HepG2 (cell line): ENCODE data around the gene GMPPA. TPM values are rescaled to one million over a fixed set of nuclear protein-coding genes. Genes with fewer than 3 reads are reported as not detected.

ENCODE experiments used
- ATRX ChIP-seq: sonication (generic); formaldehyde crosslinking; IDR thresholded peaks from 2 replicates; pipeline ENCODE4 v1.4.0; 2020; ENCODE audit warnings: missing genetic modification reagents, borderline replicate concordance
- BORCS8-MEF2B ChIP-seq: sonication (generic); formaldehyde crosslinking; IDR thresholded peaks from 2 replicates; pipeline ENCODE4 v1.8.0; 2022; ENCODE audit warnings: mild to moderate bottlenecking, missing genetic modification reagents
- GABPB1 ChIP-seq: IDR thresholded peaks from 2 replicates; pipeline ENCODE4 v1.6.1; 2016; ENCODE audit warnings: mild to moderate bottlenecking, missing genetic modification reagents, moderate library complexity, missing compliant biosample characterization
- KMT2B ChIP-seq: IDR thresholded peaks from 2 replicates; pipeline ENCODE4 v1.6.1; 2016; ENCODE audit warnings: missing genetic modification reagents, missing compliant biosample characterization
- NBN ChIP-seq: fragments of 450-650 bp; conservative IDR thresholded peaks from 2 replicates; pipeline ENCODE4 v1.6.1; 2017
- RBM22 ChIP-seq: fragments of 200-400 bp; formaldehyde crosslinking; optimal IDR thresholded peaks from 2 replicates; pipeline ENCODE3; 2017; ENCODE audit warnings: mild to moderate bottlenecking, low read length, moderate library complexity
- STAT5B ChIP-seq: sonication (generic); formaldehyde crosslinking; IDR thresholded peaks from 2 replicates; pipeline ENCODE4 v1.4.0; 2020; ENCODE audit warnings: missing genetic modification reagents
- XRCC5 ChIP-seq: fragments of 200-400 bp; formaldehyde crosslinking; optimal IDR thresholded peaks from 2 replicates; pipeline ENCODE3; 2017; ENCODE audit warnings: mild to moderate bottlenecking, low read length
- ZNF160 ChIP-seq: sonication (generic); formaldehyde crosslinking; IDR thresholded peaks from 2 replicates; pipeline ENCODE4 v1.8.0; 2022; ENCODE audit warnings: mild to moderate bottlenecking, inconsistent platforms, missing genetic modification reagents
- ZNF331 ChIP-seq: sonication (generic); formaldehyde crosslinking; IDR thresholded peaks from 2 replicates; pipeline ENCODE4 v1.4.0; 2020; ENCODE audit warnings: missing genetic modification reagents
- ZNF382 ChIP-seq: sonication (generic); formaldehyde crosslinking; IDR thresholded peaks from 2 replicates; pipeline ENCODE4 v1.5.0; 2020; ENCODE audit warnings: missing genetic modification reagents, mild to moderate bottlenecking, borderline replicate concordance
- polyA plus RNA-seq, 8 experiments: library from polyadenylated mRNA; depleted of rRNA in 3 of 8; stranded (reverse) in 7 of 8; unstranded in 1 of 8; fragments of >200 nt; fragmentation: Illumina TruSeq in 4 of 8; extraction: Trizol in 4 of 8; gene quantifications; 2 replicates each; pipeline versions ENCODE4 v1.2.1 to v1.2.3, GENCODE V29; 2011 to 2016; ENCODE audit warnings: low read depth in 4 of 8, missing spikeins in 1 of 8, mixed read lengths in 1 of 8; ENCODE audit not compliant: insufficient read depth in 1 of 8
- total RNA-seq, 5 experiments: library from RNA; depleted of rRNA; stranded (reverse); fragments of >200 nt; fragmentation: Illumina TruSeq; extraction: Trizol; gene quantifications; 2 replicates each; pipeline ENCODE4 v1.2.3, GENCODE V29; 2016; ENCODE audit warnings: low read depth in 1 of 5
- TF ChIP-seq, protein P1 (sequence below): IDR thresholded peaks from 2 replicates; pipeline ENCODE4 v1.6.1; 2016; ENCODE audit warnings: missing compliant biosample characterization, missing genetic modification reagents, borderline replicate concordance
- TF ChIP-seq, protein P2 (sequence below): sonication (generic); formaldehyde crosslinking; IDR thresholded peaks from 2 replicates; pipeline ENCODE4 v1.5.1; 2020; ENCODE audit warnings: missing genetic modification reagents, mild to moderate bottlenecking, borderline replicate concordance
- TF ChIP-seq, protein P3 (sequence below): sonication (generic); formaldehyde crosslinking; IDR thresholded peaks from 2 replicates; pipeline ENCODE4 v1.4.0; 2020; ENCODE audit warnings: missing genetic modification reagents, borderline replicate concordance
- TF ChIP-seq, protein P4 (sequence below), 2 experiments: fragments of 450-650 bp in 1 of 2; sonication (generic) in 1 of 2; formaldehyde crosslinking; IDR thresholded peaks; 2 replicates each; pipeline versions ENCODE4 v1.5.0 to v1.8.0; 2020 to 2022; ENCODE audit warnings: mild to moderate bottlenecking in 1 of 2, missing genetic modification reagents in 1 of 2
- TF ChIP-seq, protein P5 (sequence below): IDR thresholded peaks from 2 replicates; pipeline ENCODE4 v1.6.1; 2016; ENCODE audit warnings: missing genetic modification reagents, missing compliant biosample characterization
- TF ChIP-seq, protein P6 (sequence below): IDR thresholded peaks from 2 replicates; pipeline ENCODE4 v1.6.1; 2016; ENCODE audit warnings: low read depth
- TF ChIP-seq, protein P7 (sequence below): IDR thresholded peaks from 2 replicates; pipeline ENCODE4 v1.6.1; 2016; ENCODE audit warnings: control low read depth

GMPPA gene
- total and polyA plus RNA-seq, 2 of the 13 experiments (the other 11 are each of a cell fraction or from before 2014, with no cell fraction given), result 81.1 to 106 TPM

DNA sequence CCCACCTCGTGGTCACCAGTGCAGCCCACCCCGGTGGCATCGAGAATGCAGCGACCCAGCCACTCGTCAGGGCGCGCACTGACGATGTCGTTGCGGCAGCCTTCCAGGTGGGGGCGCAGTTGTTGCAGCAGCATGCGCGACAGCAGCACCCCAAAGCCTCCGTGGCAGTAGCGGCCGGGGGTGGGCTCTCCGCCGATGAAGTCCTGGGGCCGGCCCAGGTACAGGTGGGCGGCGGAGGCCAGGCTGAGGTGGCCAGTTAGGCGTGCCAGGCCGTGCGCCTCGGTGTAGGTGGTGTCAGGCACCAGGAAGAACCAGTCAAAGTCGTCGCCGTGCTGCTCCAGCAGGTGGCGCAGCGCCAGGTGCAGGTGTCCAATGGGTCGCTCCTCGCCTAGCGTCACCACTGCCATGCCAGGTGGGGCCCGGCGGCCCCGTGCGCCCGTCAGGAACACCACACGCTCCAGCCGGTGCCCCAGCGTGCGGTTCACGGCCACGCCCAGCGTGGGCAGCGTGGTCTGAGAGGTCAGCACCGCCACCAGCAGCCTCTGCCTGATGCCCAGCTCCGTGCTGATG lies 43.0 kb downstream of the GMPPA start (continued):
- peak; percentile 58; the same call in 1 of the 2 replicates for TF ChIP-seq KMT2B (CRISPR knock-in tag)
- TF ChIP-seq, protein P1, sequence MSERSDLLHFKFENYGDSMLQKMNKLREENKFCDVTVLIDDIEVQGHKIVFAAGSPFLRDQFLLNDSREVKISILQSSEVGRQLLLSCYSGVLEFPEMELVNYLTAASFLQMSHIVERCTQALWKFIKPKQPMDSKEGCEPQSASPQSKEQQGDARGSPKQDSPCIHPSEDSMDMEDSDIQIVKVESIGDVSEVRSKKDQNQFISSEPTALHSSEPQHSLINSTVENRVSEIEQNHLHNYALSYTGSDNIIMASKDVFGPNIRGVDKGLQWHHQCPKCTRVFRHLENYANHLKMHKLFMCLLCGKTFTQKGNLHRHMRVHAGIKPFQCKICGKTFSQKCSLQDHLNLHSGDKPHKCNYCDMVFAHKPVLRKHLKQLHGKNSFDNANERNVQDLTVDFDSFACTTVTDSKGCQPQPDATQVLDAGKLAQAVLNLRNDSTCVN, result peak; percentile 72; the same call in 1 of the 2 replicates
- no peak for TF ChIP-seq ATRX (CRISPR knock-in tag)
- TF ChIP-seq, protein P2, sequence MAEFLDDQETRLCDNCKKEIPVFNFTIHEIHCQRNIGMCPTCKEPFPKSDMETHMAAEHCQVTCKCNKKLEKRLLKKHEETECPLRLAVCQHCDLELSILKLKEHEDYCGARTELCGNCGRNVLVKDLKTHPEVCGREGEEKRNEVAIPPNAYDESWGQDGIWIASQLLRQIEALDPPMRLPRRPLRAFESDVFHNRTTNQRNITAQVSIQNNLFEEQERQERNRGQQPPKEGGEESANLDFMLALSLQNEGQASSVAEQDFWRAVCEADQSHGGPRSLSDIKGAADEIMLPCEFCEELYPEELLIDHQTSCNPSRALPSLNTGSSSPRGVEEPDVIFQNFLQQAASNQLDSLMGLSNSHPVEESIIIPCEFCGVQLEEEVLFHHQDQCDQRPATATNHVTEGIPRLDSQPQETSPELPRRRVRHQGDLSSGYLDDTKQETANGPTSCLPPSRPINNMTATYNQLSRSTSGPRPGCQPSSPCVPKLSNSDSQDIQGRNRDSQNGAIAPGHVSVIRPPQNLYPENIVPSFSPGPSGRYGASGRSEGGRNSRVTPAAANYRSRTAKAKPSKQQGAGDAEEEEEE, result peak; percentile 79; the same call in 1 of the 2 replicates
- TF ChIP-seq, protein P3, sequence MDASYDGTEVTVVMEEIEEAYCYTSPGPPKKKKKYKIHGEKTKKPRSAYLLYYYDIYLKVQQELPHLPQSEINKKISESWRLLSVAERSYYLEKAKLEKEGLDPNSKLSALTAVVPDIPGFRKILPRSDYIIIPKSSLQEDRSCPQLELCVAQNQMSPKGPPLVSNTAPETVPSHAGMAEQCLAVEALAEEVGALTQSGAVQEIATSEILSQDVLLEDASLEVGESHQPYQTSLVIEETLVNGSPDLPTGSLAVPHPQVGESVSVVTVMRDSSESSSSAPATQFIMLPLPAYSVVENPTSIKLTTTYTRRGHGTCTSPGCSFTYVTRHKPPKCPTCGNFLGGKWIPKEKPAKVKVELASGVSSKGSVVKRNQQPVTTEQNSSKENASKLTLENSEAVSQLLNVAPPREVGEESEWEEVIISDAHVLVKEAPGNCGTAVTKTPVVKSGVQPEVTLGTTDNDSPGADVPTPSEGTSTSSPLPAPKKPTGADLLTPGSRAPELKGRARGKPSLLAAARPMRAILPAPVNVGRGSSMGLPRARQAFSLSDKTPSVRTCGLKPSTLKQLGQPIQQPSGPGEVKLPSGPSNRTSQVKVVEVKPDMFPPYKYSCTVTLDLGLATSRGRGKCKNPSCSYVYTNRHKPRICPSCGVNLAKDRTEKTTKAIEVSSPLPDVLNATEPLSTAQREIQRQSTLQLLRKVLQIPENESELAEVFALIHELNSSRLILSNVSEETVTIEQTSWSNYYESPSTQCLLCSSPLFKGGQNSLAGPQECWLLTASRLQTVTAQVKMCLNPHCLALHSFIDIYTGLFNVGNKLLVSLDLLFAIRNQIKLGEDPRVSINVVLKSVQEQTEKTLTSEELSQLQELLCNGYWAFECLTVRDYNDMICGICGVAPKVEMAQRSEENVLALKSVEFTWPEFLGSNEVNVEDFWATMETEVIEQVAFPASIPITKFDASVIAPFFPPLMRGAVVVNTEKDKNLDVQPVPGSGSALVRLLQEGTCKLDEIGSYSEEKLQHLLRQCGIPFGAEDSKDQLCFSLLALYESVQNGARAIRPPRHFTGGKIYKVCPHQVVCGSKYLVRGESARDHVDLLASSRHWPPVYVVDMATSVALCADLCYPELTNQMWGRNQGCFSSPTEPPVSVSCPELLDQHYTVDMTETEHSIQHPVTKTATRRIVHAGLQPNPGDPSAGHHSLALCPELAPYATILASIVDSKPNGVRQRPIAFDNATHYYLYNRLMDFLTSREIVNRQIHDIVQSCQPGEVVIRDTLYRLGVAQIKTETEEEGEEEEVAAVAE, result peak; percentile 50; the same call in 1 of the 2 replicates
- TF ChIP-seq ZNF331 (CRISPR knock-in tag), result peak; percentile 82
- TF ChIP-seq, protein P4, sequence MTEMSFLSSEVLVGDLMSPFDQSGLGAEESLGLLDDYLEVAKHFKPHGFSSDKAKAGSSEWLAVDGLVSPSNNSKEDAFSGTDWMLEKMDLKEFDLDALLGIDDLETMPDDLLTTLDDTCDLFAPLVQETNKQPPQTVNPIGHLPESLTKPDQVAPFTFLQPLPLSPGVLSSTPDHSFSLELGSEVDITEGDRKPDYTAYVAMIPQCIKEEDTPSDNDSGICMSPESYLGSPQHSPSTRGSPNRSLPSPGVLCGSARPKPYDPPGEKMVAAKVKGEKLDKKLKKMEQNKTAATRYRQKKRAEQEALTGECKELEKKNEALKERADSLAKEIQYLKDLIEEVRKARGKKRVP (CRISPR knock-in tag; IDR thresholded peaks at IDR 0.05), result peak in 1 of 2 experiments; percentile 30; a peak in 1 of 4 replicates
- no peak for TF ChIP-seq RBM22
- TF ChIP-seq ZNF160 (CRISPR knock-in tag), result no peak
- TF ChIP-seq, protein P5, sequence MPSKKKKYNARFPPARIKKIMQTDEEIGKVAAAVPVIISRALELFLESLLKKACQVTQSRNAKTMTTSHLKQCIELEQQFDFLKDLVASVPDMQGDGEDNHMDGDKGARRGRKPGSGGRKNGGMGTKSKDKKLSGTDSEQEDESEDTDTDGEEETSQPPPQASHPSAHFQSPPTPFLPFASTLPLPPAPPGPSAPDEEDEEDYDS, result peak; percentile 50
- TF ChIP-seq, protein P6, sequence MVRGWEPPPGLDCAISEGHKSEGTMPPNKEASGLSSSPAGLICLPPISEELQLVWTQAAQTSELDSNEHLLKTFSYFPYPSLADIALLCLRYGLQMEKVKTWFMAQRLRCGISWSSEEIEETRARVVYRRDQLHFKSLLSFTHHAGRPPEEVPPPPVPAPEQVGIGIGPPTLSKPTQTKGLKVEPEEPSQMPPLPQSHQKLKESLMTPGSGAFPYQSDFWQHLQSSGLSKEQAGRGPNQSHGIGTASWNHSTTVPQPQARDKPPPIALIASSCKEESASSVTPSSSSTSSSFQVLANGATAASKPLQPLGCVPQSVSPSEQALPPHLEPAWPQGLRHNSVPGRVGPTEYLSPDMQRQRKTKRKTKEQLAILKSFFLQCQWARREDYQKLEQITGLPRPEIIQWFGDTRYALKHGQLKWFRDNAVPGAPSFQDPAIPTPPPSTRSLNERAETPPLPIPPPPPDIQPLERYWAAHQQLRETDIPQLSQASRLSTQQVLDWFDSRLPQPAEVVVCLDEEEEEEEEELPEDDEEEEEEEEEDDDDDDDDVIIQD, result 0 out of 2 replicates have a peak, but pooled peaks have one; percentile 63
- TF ChIP-seq XRCC5, result peak; percentile 94
- TF ChIP-seq NBN, result no peak
- peak; percentile 90 for TF ChIP-seq BORCS8-MEF2B (CRISPR knock-in tag)
- peak; percentile 87 for TF ChIP-seq GABPB1 (CRISPR knock-in tag)
- TF ChIP-seq ZNF382 (CRISPR knock-in tag), result no peak
- TF ChIP-seq STAT5B (CRISPR knock-in tag), result no peak
- TF ChIP-seq, protein P7, sequence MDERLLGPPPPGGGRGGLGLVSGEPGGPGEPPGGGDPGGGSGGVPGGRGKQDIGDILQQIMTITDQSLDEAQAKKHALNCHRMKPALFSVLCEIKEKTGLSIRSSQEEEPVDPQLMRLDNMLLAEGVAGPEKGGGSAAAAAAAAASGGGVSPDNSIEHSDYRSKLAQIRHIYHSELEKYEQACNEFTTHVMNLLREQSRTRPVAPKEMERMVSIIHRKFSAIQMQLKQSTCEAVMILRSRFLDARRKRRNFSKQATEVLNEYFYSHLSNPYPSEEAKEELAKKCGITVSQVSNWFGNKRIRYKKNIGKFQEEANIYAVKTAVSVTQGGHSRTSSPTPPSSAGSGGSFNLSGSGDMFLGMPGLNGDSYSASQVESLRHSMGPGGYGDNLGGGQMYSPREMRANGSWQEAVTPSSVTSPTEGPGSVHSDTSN (CRISPR knock-in tag), result no peak
